IMR-90 (cell line): Measurements from ENCODE around the gene SPTLC2. TPM values are rescaled to one million over a fixed set of nuclear protein-coding genes. Genes with fewer than 3 reads are reported as not detected.

Source experiments
- ATAC-seq: fragments of 200-7000 bp; cut with Tn5 transposase; 2 replicates; pipeline ENCODE4 v1.9.1; 2020; ENCODE audit warnings: low read depth, mild to moderate bottlenecking, moderate library complexity
- BruUV-seq: library from RNA; stranded (reverse); fragments of 400-500 nt; replicated peaks from 2 replicates; lab custom pipeline; 2021; lab: Mats Ljungman, UMichigan
- CTCF ChIA-PET: fragments of 300-600 bp; formaldehyde crosslinking; extraction: SDS; loops from one replicate; lab custom pipeline; 2021; ENCODE audit warnings: antibody characterized with exemption; lab: Yijun Ruan, JAX
- POLR2A ChIA-PET: fragments of 300-600 bp; sonication (Branson Sonifier 250); formaldehyde crosslinking; loops from one replicate; lab custom pipeline; 2022; ENCODE audit warnings: antibody characterized with exemption; ENCODE audit not compliant: unreplicated experiment; lab: Charles Lee
- DNase-seq: peaks from one replicate; pipeline ENCODE4 v3.0.0; 2013
- H2AFZ ChIP-seq: replicated peaks from 2 replicates; pipeline ENCODE3; 2013; ENCODE audit warnings: low read length, mild to moderate bottlenecking; ENCODE audit not compliant: poor library complexity
- H2AK5ac ChIP-seq: 2 replicates; pipeline ENCODE4 v1.6.1; 2013; ENCODE audit warnings: low read depth, low read length, inconsistent platforms
- H2AK9ac ChIP-seq: replicated peaks from 2 replicates; pipeline ENCODE3; 2013; ENCODE audit warnings: mild to moderate bottlenecking, low read depth, low read length, moderate library complexity; ENCODE audit not compliant: poor library complexity
- H2BK120ac ChIP-seq: 2 replicates; pipeline ENCODE4 v1.6.1; 2013; ENCODE audit warnings: low read depth, low read length, inconsistent platforms
- H2BK15ac ChIP-seq: 3 replicates; pipeline ENCODE4 v1.6.1; 2013; ENCODE audit warnings: low read depth, low read length, inconsistent platforms
- H2BK20ac ChIP-seq: 2 replicates; pipeline ENCODE4 v1.6.1; 2013; ENCODE audit warnings: low read depth, mild to moderate bottlenecking, inconsistent platforms, low read length, moderate library complexity
- H2BK5ac ChIP-seq: 2 replicates; pipeline ENCODE4 v1.6.1; 2013; ENCODE audit warnings: mild to moderate bottlenecking, low read depth, low read length, inconsistent platforms; ENCODE audit not compliant: poor library complexity, severe bottlenecking
- H3K14ac ChIP-seq: replicated peaks from 2 replicates; pipeline ENCODE4 v1.6.1; 2013; ENCODE audit warnings: low read depth, low read length, inconsistent platforms
- H3K18ac ChIP-seq: 2 replicates; pipeline ENCODE4 v1.6.1; 2013; ENCODE audit warnings: low read depth, low read length, control low read depth
- H3K23ac ChIP-seq: 2 replicates; pipeline ENCODE4 v1.6.1; 2013; ENCODE audit warnings: low read depth, low read length, inconsistent platforms
- H3K27ac ChIP-seq: 2 replicates; pipeline ENCODE4 v1.5.1; 2013; ENCODE audit warnings: mild to moderate bottlenecking, control low read depth, low read length; ENCODE audit not compliant: insufficient read depth
- H3K27me3 ChIP-seq: 2 replicates; pipeline ENCODE4 v1.6.1; 2013; ENCODE audit warnings: low read length; ENCODE audit not compliant: control insufficient read depth, insufficient read depth
- H3K36me3 ChIP-seq: 2 replicates; pipeline ENCODE4 v1.6.1; 2013; ENCODE audit warnings: low read length, mixed read lengths; ENCODE audit not compliant: control insufficient read depth, insufficient read depth
- H3K4ac ChIP-seq: 2 replicates; pipeline ENCODE4 v1.6.1; 2013; ENCODE audit warnings: low read depth, low read length, inconsistent platforms
- H3K4me1 ChIP-seq: 2 replicates; pipeline ENCODE4 v1.6.1; 2013; ENCODE audit warnings: low read length, mixed read lengths; ENCODE audit not compliant: control insufficient read depth, insufficient read depth
- H3K4me2 ChIP-seq: 2 replicates; pipeline ENCODE4 v1.6.1; 2013; ENCODE audit warnings: low read depth, mild to moderate bottlenecking, control low read depth, low read length, moderate library complexity
- H3K4me3 ChIP-seq: 2 replicates; pipeline ENCODE4 v1.5.1; 2013; ENCODE audit warnings: low read depth, mild to moderate bottlenecking, control low read depth, low read length, moderate library complexity; ENCODE audit not compliant: insufficient read depth
- H3K56ac ChIP-seq: 2 replicates; pipeline ENCODE4 v1.6.1; 2013; ENCODE audit warnings: low read length, inconsistent platforms; ENCODE audit not compliant: insufficient read depth; ENCODE audit errors: extremely low read depth
- H3K79me1 ChIP-seq, 2 experiments: 2 replicates each; pipeline ENCODE4 v1.6.1; 2013; ENCODE audit warnings: low read length in 2 of 2, inconsistent platforms in 1 of 2, low read depth in 1 of 2
- H3K9ac ChIP-seq: 2 replicates; pipeline ENCODE4 v1.6.1; 2013; ENCODE audit warnings: low read depth, low read length, control low read depth
- H3K9me1 ChIP-seq: 2 replicates; pipeline ENCODE4 v1.6.1; 2013; ENCODE audit warnings: low read length, inconsistent platforms; ENCODE audit not compliant: insufficient read depth
- H3K9me3 ChIP-seq: 2 replicates; pipeline ENCODE4 v1.6.1; 2013; ENCODE audit warnings: low read length; ENCODE audit not compliant: control insufficient read depth, insufficient read depth
- H4K20me1 ChIP-seq: 2 replicates; pipeline ENCODE4 v1.6.1; 2013; ENCODE audit warnings: low read length, inconsistent platforms; ENCODE audit not compliant: insufficient read depth
- H4K5ac ChIP-seq: 2 replicates; pipeline ENCODE4 v1.6.1; 2013; ENCODE audit warnings: mild to moderate bottlenecking, low read depth, low read length, control low read depth
- H4K8ac ChIP-seq, 2 experiments: 2 replicates each; pipeline ENCODE4 v1.6.1; 2013; ENCODE audit warnings: low read depth in 2 of 2, low read length in 2 of 2, control low read depth in 1 of 2, inconsistent platforms in 1 of 2
- H4K91ac ChIP-seq: 2 replicates; pipeline ENCODE4 v1.6.1; 2013; ENCODE audit warnings: low read depth, low read length, inconsistent platforms; ENCODE audit not compliant: insufficient read depth
- ELK1 ChIP-seq: fragments of 150-350 bp; IDR thresholded peaks from 2 replicates; pipeline ENCODE4 v1.6.1; 2016; ENCODE audit warnings: low read depth, mild to moderate bottlenecking, low read length, moderate library complexity, borderline replicate concordance
- WGBS, 2 experiments: methylation state at CpG; one replicate each; pipeline versions ENCODE4 v1.1.5 to v1.1.7; 2013; ENCODE audit warnings: missing lambda C conversion rate in 2 of 2; ENCODE audit not compliant: insufficient read length in 1 of 2; ENCODE audit errors: extremely low coverage in 2 of 2; 5-methylcytosine and 5-hydroxymethylcytosine counted together
- dilution Hi-C: fragments of 300-500 bp; cut with HindIII; formaldehyde crosslinking; loops from one replicate; pipeline ENCODE4 v1.14.3; 2018; ENCODE audit warnings: low sequenced_read_pairs; ENCODE audit not compliant: unreplicated experiment
- in situ Hi-C: fragments of 300-500 bp; cut with MboI; formaldehyde crosslinking; loops from 3 replicates; pipeline ENCODE4 v1.14.3; 2019; ENCODE audit warnings: low sequenced_read_pairs, inconsistent platforms, mixed read lengths
- intact Hi-C: fragments of 100-400 bp; cut with micrococcal nuclease; formaldehyde crosslinking; loops from 2 replicates; pipeline ENCODE4 v1.10.0; 2022
- polyA plus RNA-seq, 3 experiments: library from polyadenylated mRNA; depleted of rRNA; stranded (reverse); fragments of >200 nt; gene quantifications; 2 replicates each; pipeline ENCODE4 v1.2.3, GENCODE V29; 2012; ENCODE audit warnings: low replicate concordance in 1 of 3
- total RNA-seq: library from RNA; depleted of rRNA; stranded (reverse); fragments of >200 nt; gene quantifications from 2 replicates; pipeline ENCODE4 v1.2.3, GENCODE V29; 2012
- TF ChIP-seq, protein P1 (sequence below): conservative IDR thresholded peaks from 2 replicates; pipeline ENCODE4 v1.5.1; 2012; ENCODE audit warnings: mild to moderate bottlenecking, low read depth, low read length, improper control_type of control experiment

The SPTLC2 gene
- total and polyA plus RNA-seq, 2 of the 4 experiments (the other 2 are of a cell fraction), result 22.6 to 68.3 TPM

DNA sequence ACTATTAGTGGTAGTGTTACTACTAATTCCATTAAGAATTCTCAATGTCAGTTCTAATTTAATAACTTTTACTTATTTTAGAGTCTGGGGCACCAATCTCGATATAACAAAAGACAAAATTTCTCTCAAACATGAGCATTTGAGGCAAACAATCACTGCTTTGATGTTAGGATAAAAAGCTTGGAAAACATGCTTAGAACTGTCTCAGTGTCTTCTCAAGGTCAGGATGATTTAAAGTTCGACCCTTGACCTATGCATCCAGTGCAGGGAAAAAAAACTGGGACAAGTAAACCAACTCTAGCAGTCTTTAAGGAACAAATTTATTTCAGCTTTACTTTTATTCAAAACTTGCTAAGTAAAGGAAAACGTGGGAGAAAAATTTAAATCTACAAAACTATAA, 31.1 kb downstream of the SPTLC2 start:
- ATAC-seq (no peak), DNase-seq (no peak)
- H3K79me1 ChIP-seq, result peaks cover 32 to 52% of the 10 kb centered on the region in 2 experiments
- 0 out of 2 replicates have a peak overlapping the region, but pooled peaks have one; percentile 3 for H3K23ac ChIP-seq
- intact Hi-C loops, result no loop called here
- no peak overlapping the region for H3K4me2 ChIP-seq
- no peak overlapping the region for H4K8ac ChIP-seq
- 80% methylated on average over 1 of the region's 3 CpGs; no CpG with 5 or more reads in 1 of the 2 experiments for WGBS, 2 experiments
- no peak overlapping the region for H4K5ac ChIP-seq
- H2BK5ac ChIP-seq, result no peak overlapping the region
- no peak overlapping the region for H2AK9ac ChIP-seq
- H3K4me3 ChIP-seq, result no peak overlapping the region
- no peak overlapping the region for H3K18ac ChIP-seq
- no peak overlapping the region for H3K9ac ChIP-seq
- no peak overlapping the region for H2BK20ac ChIP-seq
- peaks cover 18% of the 10 kb centered on the region for H3K4me1 ChIP-seq
- no peak overlapping the region for H2BK120ac ChIP-seq
- CTCF ChIA-PET, result no interaction called here
- H3K9me1 ChIP-seq, result peaks cover 10% of the 10 kb centered on the region
- H3K4ac ChIP-seq, result no peak overlapping the region
- no peaks in the 10 kb centered on the region for H3K27me3 ChIP-seq
- TF ChIP-seq, protein P1, sequence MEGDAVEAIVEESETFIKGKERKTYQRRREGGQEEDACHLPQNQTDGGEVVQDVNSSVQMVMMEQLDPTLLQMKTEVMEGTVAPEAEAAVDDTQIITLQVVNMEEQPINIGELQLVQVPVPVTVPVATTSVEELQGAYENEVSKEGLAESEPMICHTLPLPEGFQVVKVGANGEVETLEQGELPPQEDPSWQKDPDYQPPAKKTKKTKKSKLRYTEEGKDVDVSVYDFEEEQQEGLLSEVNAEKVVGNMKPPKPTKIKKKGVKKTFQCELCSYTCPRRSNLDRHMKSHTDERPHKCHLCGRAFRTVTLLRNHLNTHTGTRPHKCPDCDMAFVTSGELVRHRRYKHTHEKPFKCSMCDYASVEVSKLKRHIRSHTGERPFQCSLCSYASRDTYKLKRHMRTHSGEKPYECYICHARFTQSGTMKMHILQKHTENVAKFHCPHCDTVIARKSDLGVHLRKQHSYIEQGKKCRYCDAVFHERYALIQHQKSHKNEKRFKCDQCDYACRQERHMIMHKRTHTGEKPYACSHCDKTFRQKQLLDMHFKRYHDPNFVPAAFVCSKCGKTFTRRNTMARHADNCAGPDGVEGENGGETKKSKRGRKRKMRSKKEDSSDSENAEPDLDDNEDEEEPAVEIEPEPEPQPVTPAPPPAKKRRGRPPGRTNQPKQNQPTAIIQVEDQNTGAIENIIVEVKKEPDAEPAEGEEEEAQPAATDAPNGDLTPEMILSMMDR, result no peak
- TF ChIP-seq ELK1, result no peak
- no peak overlapping the region for H2AK5ac ChIP-seq
- no peak overlapping the region for H3K56ac ChIP-seq
- no peak overlapping the region for H2BK15ac ChIP-seq
- no peaks in the 10 kb centered on the region for H3K9me3 ChIP-seq
- no TSS peak for BruUV-seq
- 0 out of 2 replicates have a peak, but pooled peaks cover 2% of the 10 kb centered on the region for H3K36me3 ChIP-seq
- in situ Hi-C loops, result no loop called here
- H3K14ac ChIP-seq, result no peak overlapping the region
- no peak overlapping the region for H3K27ac ChIP-seq
- POLR2A ChIA-PET, result no interaction called here
- no peak overlapping the region for H2AFZ ChIP-seq
- dilution Hi-C loops, result no loop called here
- no peak overlapping the region for H4K91ac ChIP-seq
- H4K20me1 ChIP-seq, result peaks cover 36% of the 10 kb centered on the region
